K562 treated with DMSO at 1 percent for 4 hours (cell line): Measurements from ENCODE around the gene PACRGL. TPM values are rescaled to one million over a fixed set of nuclear protein-coding genes. Genes with fewer than 3 reads are reported as not detected.

Experiments
- total RNA-seq: library from RNA; unstranded; fragments of 300-600 nt; gene quantifications from 2 replicates; pipeline ENCODE4 v1.2.3, GENCODE V29; 2022; ENCODE audit not compliant: insufficient read depth

Gene PACRGL
- total RNA-seq = 3.6 and 9.5 TPM in 2 replicates

GRCh38 chr4:20700007-20700761, at the start of gene PACRGL:
Gene PACRGL (plus strand): TSS chr4:20700458. CDS start chr4:20704482, 4,024 bp downstream.

